Psoas muscle (tissue), 8 donors: ENCODE measurements around the gene TMIGD1. TPM values are rescaled to one million over a fixed set of nuclear protein-coding genes. Genes with fewer than 3 reads are reported as not detected.

ENCODE experiments used
- ATAC-seq, 4 donors: fragments of 200-7000 bp; cut with Tn5 transposase; one replicate each; pipeline ENCODE4 v1.9.1; 2020; ENCODE audit warnings: moderate library complexity in 3 of 4, mild to moderate bottlenecking in 2 of 4
- DNase-seq, 2 donors: peaks; one replicate each; pipeline ENCODE4 v3.0.0-alpha.2; 2020
- H3K27ac ChIP-seq: fragments of 200-600 bp; one replicate; pipeline ENCODE4 v1.8.0; 2022
- H3K27me3 ChIP-seq, 3 donors: fragments of 200-600 bp in 1 of 3; one replicate each; pipeline versions ENCODE4 v1.6.1 to v1.8.0; 2013 to 2022; ENCODE audit warnings: low read length in 2 of 3, mild to moderate bottlenecking in 2 of 3, moderate library complexity in 1 of 3; ENCODE audit not compliant: insufficient read depth in 3 of 3
- H3K36me3 ChIP-seq, 2 donors: fragments of 200-600 bp in 1 of 2; one replicate each; pipeline versions ENCODE4 v1.6.1 to v1.8.0; 2013 to 2022; ENCODE audit warnings: low read depth in 1 of 2, mild to moderate bottlenecking in 1 of 2, moderate library complexity in 1 of 2; ENCODE audit not compliant: insufficient read depth in 1 of 2
- H3K4me1 ChIP-seq: fragments of 200-600 bp; one replicate; pipeline ENCODE4 v1.8.0; 2022
- H3K4me3 ChIP-seq: fragments of 200-600 bp; one replicate; pipeline ENCODE4 v1.8.0; 2022; ENCODE audit warnings: mild to moderate bottlenecking
- H3K9me3 ChIP-seq: fragments of 200-600 bp; one replicate; pipeline ENCODE4 v1.8.0; 2022
- CTCF ChIP-seq: fragments of 200-600 bp; IDR thresholded peaks from one replicate; pipeline ENCODE4 v1.8.0; 2022; ENCODE audit warnings: antibody characterized with exemption
- WGBS, 3 donors: extraction: QIAGEN DNeasy Blood & Tissue Kit; methylation state at CpG; one replicate each; pipeline versions ENCODE4 v1.1.6 to v1.1.7; 2013; 5-methylcytosine and 5-hydroxymethylcytosine counted together
- intact Hi-C, 2 donors: fragments of 100-400 bp; cut with DNase I; formaldehyde crosslinking; loops; one replicate each; pipeline versions ENCODE4 v1.11.0 to v1.14.2; 2022
- polyA plus RNA-seq, 3 donors: library from polyadenylated mRNA; stranded (reverse); fragments of 200-250 nt; gene quantifications; one replicate each; pipeline ENCODE4 v1.2.3, GENCODE V29; 2013
- total RNA-seq, 4 donors: library from RNA; stranded (reverse); fragmentation: NEBNext Ultra II Directional in 2 of 4; extraction: Animal tissue kit (Norgen Biotek cat#: 25700) in 2 of 4; gene quantifications; one replicate each; pipeline versions ENCODE4 v1.2.1 to v1.2.4, GENCODE V29; 2021 to 2023
- donor health status: healthy with polysubstance abuse.
- donor health status: DM: no; HTN: no; CAD: no; lungs with moderate emphysema.
- donor health status: Bipolar disorder and iron deficiency.
- donor health status: healthy.
- donor health status: DM: yes; HTN: yes; CAD: no.
- donor health status: DM: no; HTN: no; CAD: no.
- donor health status: DM: no; HTN: no; CAD: no.
- donor health status: DM: yes; HTN: yes; CAD: no.

The TMIGD1 gene
- total and polyA plus RNA-seq, 7 donors = not detected

- 46 to 66% (median 59%) methylated on average over 4 of the region's 4 CpGs for WGBS, 3 donors
- Histone ChIP-seq H3K27me3 (no peaks in the 10 kb centered on the region), H3K4me3 (no peak overlapping the region), H3K36me3 (no peaks in the 10 kb centered on the region), H3K27ac (no peak overlapping the region), H3K4me1 (no peaks in the 10 kb centered on the region), H3K9me3 (no peaks in the 10 kb centered on the region)
- intact Hi-C loops = no loop called here
- no peak for TF ChIP-seq CTCF
- DNase-seq (no peak), ATAC-seq (no peak)
Measured at GRCh38 chr17:30347488-30347887, 13.6 kb upstream of the TMIGD1 start.

GRCh38 chr17:30346221-30346795 is 12.5 kb upstream of the TMIGD1 start:
- no peak overlapping the region for H3K4me3 ChIP-seq
- DNase-seq (no peak), ATAC-seq (no peak)
- H3K9me3 ChIP-seq = no peaks in the 10 kb centered on the region
- no peaks in the 10 kb centered on the region for H3K27me3 ChIP-seq
- no peaks in the 10 kb centered on the region for H3K4me1 ChIP-seq
- WGBS, 3 donors = 83 to 86% (median 84%) methylated on average over 3 of the region's 3 CpGs
- no peak overlapping the region for H3K27ac ChIP-seq
- intact Hi-C loops = no loop called here
- no peak for TF ChIP-seq CTCF
- no peaks in the 10 kb centered on the region for H3K36me3 ChIP-seq

- Histone ChIP-seq H3K4me3 (no peak overlapping the region), H3K9me3 (no peaks in the 10 kb centered on the region), H3K36me3 (no peaks in the 10 kb centered on the region), H3K27me3 (no peaks in the 10 kb centered on the region), H3K4me1 (no peaks in the 10 kb centered on the region), H3K27ac (peak overlapping the region; percentile 10)
- DNase-seq = no peak
- WGBS, 3 donors = 88 to 93% (median 89%) methylated on average over 4 of the region's 4 CpGs
- no peak for TF ChIP-seq CTCF
- no peak for ATAC-seq
- intact Hi-C loops = no loop called here
Measured at GRCh38 chr17:30345527-30346075, 11.7 kb upstream of the TMIGD1 start.

GRCh38 chr17:30345089-30345433 is 11.2 kb upstream of the TMIGD1 start:
- ATAC-seq (no peak), DNase-seq (no peak)
- Histone ChIP-seq H3K4me1 (no peaks in the 10 kb centered on the region), H3K4me3 (no peak overlapping the region), H3K27me3 (no peaks in the 10 kb centered on the region), H3K36me3 (no peaks in the 10 kb centered on the region), H3K9me3 (no peaks in the 10 kb centered on the region), H3K27ac (peak overlapping the region; percentile 10)
- 78 to 80% (median 79%) methylated on average over 2 of the region's 2 CpGs for WGBS, 3 donors
- intact Hi-C loops = no loop called here
- TF ChIP-seq CTCF = no peak
